GM23338 (cell line): ENCODE results near the gene INSL3. TPM values are rescaled to one million over a fixed set of nuclear protein-coding genes. Genes with fewer than 3 reads are reported as not detected.

Source experiments
- ATAC-seq: fragments of 200-7000 bp; cut with Tn5 transposase; 3 replicates; pipeline ENCODE4 v1.9.1; 2020
- DNase-seq: peaks from one replicate; pipeline ENCODE4 v3.0.0-alpha.2; 2015; ENCODE audit warnings: low spot score
- H2AFZ ChIP-seq: fragments of 200-600 bp; sonication (generic); 2 replicates; pipeline ENCODE4 v1.8.0; 2016; ENCODE audit warnings: antibody characterized with exemption, mild to moderate bottlenecking, moderate library complexity
- H3F3A ChIP-seq: fragments of 200-600 bp; sonication (generic); replicated peaks from 2 replicates; pipeline ENCODE4 v1.8.0; 2017; ENCODE audit warnings: antibody characterized with exemption, mixed run types, low read depth
- H3K27ac ChIP-seq: fragments of 200-600 bp; sonication (generic); 2 replicates; pipeline ENCODE4 v1.6.1; 2016; ENCODE audit warnings: low read depth
- H3K27me3 ChIP-seq: fragments of 200-600 bp; sonication (generic); 2 replicates; pipeline ENCODE4 v1.8.0; 2016; ENCODE audit warnings: mild to moderate bottlenecking, mixed run types, moderate library complexity; ENCODE audit not compliant: insufficient read depth
- H3K36me3 ChIP-seq: fragments of 200-600 bp; sonication (generic); 2 replicates; pipeline ENCODE4 v1.8.0; 2016; ENCODE audit warnings: mild to moderate bottlenecking; ENCODE audit not compliant: insufficient read depth
- H3K4me1 ChIP-seq: fragments of 200-600 bp; sonication (generic); 2 replicates; pipeline ENCODE4 v1.8.0; 2016; ENCODE audit warnings: mild to moderate bottlenecking, moderate library complexity; ENCODE audit not compliant: insufficient read depth
- H3K4me2 ChIP-seq: fragments of 200-600 bp; sonication (generic); 2 replicates; pipeline ENCODE4 v1.7.1; 2017; ENCODE audit warnings: mixed run types
- H3K4me3 ChIP-seq: fragments of 200-600 bp; sonication (generic); 2 replicates; pipeline ENCODE4 v1.6.1; 2016; ENCODE audit warnings: mixed run types
- H3K79me2 ChIP-seq: fragments of 200-600 bp; sonication (generic); replicated peaks from 2 replicates; pipeline ENCODE4 v1.8.0; 2017; ENCODE audit warnings: mild to moderate bottlenecking; ENCODE audit not compliant: insufficient read depth
- H3K9me2 ChIP-seq: fragments of 200-600 bp; sonication (generic); 2 replicates; pipeline ENCODE4 v1.8.0; 2017; ENCODE audit not compliant: insufficient read depth
- H4K20me1 ChIP-seq: fragments of 200-600 bp; sonication (generic); replicated peaks from 2 replicates; pipeline ENCODE4 v1.8.0; 2017; ENCODE audit warnings: mild to moderate bottlenecking; ENCODE audit not compliant: insufficient read depth
- H3K27ac Mint-ChIP-seq: 2 replicates; pipeline ENCODE4 v1.8.0; 2020; ENCODE audit warnings: inconsistent platforms, mild to moderate bottlenecking, moderate library complexity, mixed read lengths
- H3K27me3 Mint-ChIP-seq: 3 replicates; pipeline ENCODE4 v1.8.0; 2022; ENCODE audit warnings: low read depth, mild to moderate bottlenecking, moderate library complexity, mixed read lengths, inconsistent platforms; ENCODE audit not compliant: insufficient read depth, poor library complexity
- H3K36me3 Mint-ChIP-seq: 3 replicates; pipeline ENCODE4 v1.8.0; 2021; ENCODE audit warnings: low read depth, mild to moderate bottlenecking, inconsistent platforms, moderate library complexity, mixed read lengths
- H3K4me1 Mint-ChIP-seq: 3 replicates; pipeline ENCODE4 v1.8.0; 2020; ENCODE audit warnings: mild to moderate bottlenecking, inconsistent platforms, mixed read lengths
- H3K4me3 Mint-ChIP-seq: 3 replicates; pipeline ENCODE4 v1.8.0; 2021; ENCODE audit warnings: moderate library complexity, mild to moderate bottlenecking, inconsistent platforms, mixed read lengths
- H3K9me3 Mint-ChIP-seq: 3 replicates; pipeline ENCODE4 v1.8.0; 2020; ENCODE audit warnings: moderate library complexity, mild to moderate bottlenecking, inconsistent platforms, mixed read lengths
- CREB1 ChIP-seq: fragments of 250-450 bp; sonication (Bioruptor Pico); IDR thresholded peaks from 2 replicates; pipeline ENCODE4 v1.5.0; 2020; ENCODE audit warnings: low read depth, mild to moderate bottlenecking, moderate library complexity
- CTCF ChIP-seq, 2 experiments: fragments of 200-600 bp in 1 of 2; sonication (generic) in 1 of 2; conservative IDR thresholded peaks; 2 replicates each; pipeline versions ENCODE4 v1.5.1 to v1.6.1; 2016 to 2017; ENCODE audit warnings: antibody characterized with exemption in 2 of 2, low read depth in 2 of 2, mild to moderate bottlenecking in 2 of 2, moderate library complexity in 1 of 2
- ETS1 ChIP-seq: IDR thresholded peaks from 2 replicates; pipeline ENCODE4 v1.6.1; 2016; ENCODE audit warnings: antibody characterized with exemption
- EZH2phosphoT487 ChIP-seq: fragments of 200-600 bp; sonication (generic); IDR thresholded peaks from one replicate; pipeline ENCODE4 v1.8.1; 2018; ENCODE audit warnings: antibody characterized with exemption; ENCODE audit not compliant: unreplicated experiment
- JUNB ChIP-seq: IDR thresholded peaks from one replicate; pipeline ENCODE4 v1.6.1; 2016; ENCODE audit warnings: antibody characterized with exemption; ENCODE audit not compliant: unreplicated experiment
- POLR2AphosphoS5 ChIP-seq: IDR thresholded peaks from 2 replicates; pipeline ENCODE4 v1.6.1; 2016; ENCODE audit warnings: antibody characterized with exemption, low read depth
- STAT1 ChIP-seq: IDR thresholded peaks from one replicate; pipeline ENCODE4 v1.6.1; 2016; ENCODE audit warnings: antibody characterized with exemption; ENCODE audit not compliant: unreplicated experiment
- ZNF114 ChIP-seq: fragments of 250-450 bp; sonication (Bioruptor Pico); IDR thresholded peaks from 2 replicates; pipeline ENCODE4 v1.5.0; 2020; ENCODE audit warnings: mild to moderate bottlenecking, moderate library complexity
- polyA plus RNA-seq: library from polyadenylated mRNA; unstranded; fragments of >200 nt; fragmentation: Nextera tagmentation; extraction: Ambion mirVana; gene quantifications from 2 replicates; pipeline ENCODE4 v1.2.1, GENCODE V29; 2016
- total RNA-seq: library from RNA; depleted of rRNA; stranded (reverse); fragments of >200 nt; shearing (Covaris generic); gene quantifications from 2 replicates; pipeline ENCODE4 v1.2.3, GENCODE V29; 2014

The INSL3 gene
- total and polyA plus RNA-seq, 2 experiments from 2014 or later = 0.76 TPM; not detected in 1

- Mint-ChIP-seq H3K9me3 (no peaks in the 10 kb centered on the region), H3K4me1 (peaks cover 15% of the 10 kb centered on the region), H3K27ac (no peak overlapping the region), H3K27me3 (peaks cover 15% of the 10 kb centered on the region), H3K36me3 (no peaks in the 10 kb centered on the region; the same call in 2 of the 3 replicates), H3K4me3 (peak overlapping the region; percentile 76)
- no peaks in the 10 kb centered on the region for H3K9me2 ChIP-seq
- H3K4me3 ChIP-seq = peak overlapping the region; percentile 76
- no peak overlapping the region for H3K27ac ChIP-seq
- ATAC-seq (peak; percentile 8), DNase-seq (peak; percentile 60)
- H3F3A ChIP-seq = peaks cover 9% of the 10 kb centered on the region
- H3K27me3 ChIP-seq = 0 out of 2 replicates have a peak, but pooled peaks cover 6% of the 10 kb centered on the region
- H3K36me3 ChIP-seq = no peaks in the 10 kb centered on the region
- H4K20me1 ChIP-seq = no peaks in the 10 kb centered on the region
- H2AFZ ChIP-seq = peak overlapping the region; percentile 95
- H3K79me2 ChIP-seq = no peaks in the 10 kb centered on the region
- TF ChIP-seq EZH2phosphoT487 = no peak
- TF ChIP-seq ZNF114 (CRISPR knock-in tag) = no peak
- TF ChIP-seq POLR2AphosphoS5 = no peak
- no peak for TF ChIP-seq STAT1
- TF ChIP-seq CREB1 (CRISPR knock-in tag) = no peak
- TF ChIP-seq ETS1 = no peak
- no peak for TF ChIP-seq CTCF (conservative IDR thresholded peaks at IDR 0.05; ENCODE audit: low read depth in 2 of 2)
- TF ChIP-seq JUNB = no peak
- H3K4me2 ChIP-seq = peak overlapping the region; percentile 89
- peaks cover 10% of the 10 kb centered on the region; the same call in 1 of the 2 replicates for H3K4me1 ChIP-seq
These were observed 10.1 kb upstream of the INSL3 start for GRCh38 chr19:17831419-17831888.

- Mint-ChIP-seq H3K27me3 (peaks cover 11% of the 10 kb centered on the region), H3K4me1 (peaks cover 12% of the 10 kb centered on the region), H3K4me3 (peak overlapping the region; percentile 85), H3K36me3 (no peaks in the 10 kb centered on the region; the same call in 2 of the 3 replicates), H3K27ac (peak overlapping the region; percentile 98), H3K9me3 (no peaks in the 10 kb centered on the region)
- DNase-seq (peak; percentile 95), ATAC-seq (peak; percentile 90)
- H3K4me1 ChIP-seq = peaks cover 10% of the 10 kb centered on the region; the same call in 1 of the 2 replicates
- peak overlapping the region; percentile 90 for H3K4me2 ChIP-seq
- TF ChIP-seq POLR2AphosphoS5 (peak; percentile 63), STAT1 (no peak)
- peaks cover 9% of the 10 kb centered on the region for H3F3A ChIP-seq
- H3K79me2 ChIP-seq = no peaks in the 10 kb centered on the region
- peak overlapping the region; percentile 98 for H3K27ac ChIP-seq
- no peaks in the 10 kb centered on the region for H4K20me1 ChIP-seq
- H3K27me3 ChIP-seq = 0 out of 2 replicates have a peak, but pooled peaks cover 6% of the 10 kb centered on the region
- peak overlapping the region; percentile 90 for H3K4me3 ChIP-seq
- H3K36me3 ChIP-seq = no peaks in the 10 kb centered on the region
- H2AFZ ChIP-seq = peak overlapping the region; percentile 95
- no peaks in the 10 kb centered on the region for H3K9me2 ChIP-seq
These were observed 9.5 kb upstream of the INSL3 start for GRCh38 chr19:17830567-17831418.
